Stimulated activated naive B cell treated with anti-CD40 and anti-IgM and Interleukin-4, amounts not matched to agents 10 μg/mL and 1 μg/mL and 100 μg/mL, for 72 hours (primary cell): ENCODE measurements around the gene XIAP.

ENCODE experiments used
- ATAC-seq, 2 donors: fragments of 150-1000 bp; cut with Tn5 transposase; replicated peaks; 2 replicates each; pipeline ENCODE4 v1.10.0; 2021; ENCODE audit warnings: moderate library complexity in 1 of 2
- DNase-seq: peaks from one replicate; pipeline ENCODE4 v3.0.0; 2021
- H3K27ac Mint-ChIP-seq: one replicate; pipeline ENCODE4 v1.8.0; 2022; ENCODE audit warnings: mild to moderate bottlenecking, mixed read lengths
- H3K27me3 Mint-ChIP-seq, 2 donors: one replicate each; pipeline ENCODE4 v1.8.0; 2022; ENCODE audit warnings: mixed read lengths in 2 of 2
- H3K36me3 Mint-ChIP-seq, 2 donors: one replicate each; pipeline ENCODE4 v1.8.0; 2022; ENCODE audit warnings: mixed read lengths in 2 of 2, mild to moderate bottlenecking in 1 of 2
- H3K4me1 Mint-ChIP-seq, 2 donors: one replicate each; pipeline ENCODE4 v1.8.0; 2022; ENCODE audit warnings: mixed read lengths in 2 of 2, mild to moderate bottlenecking in 1 of 2
- H3K4me3 Mint-ChIP-seq, 2 donors: one replicate each; pipeline ENCODE4 v1.8.0; 2022; ENCODE audit warnings: mild to moderate bottlenecking in 2 of 2, mixed read lengths in 2 of 2, moderate library complexity in 1 of 2
- H3K9me3 Mint-ChIP-seq, 2 donors: one replicate each; pipeline ENCODE4 v1.8.0; 2022; ENCODE audit warnings: mixed read lengths in 2 of 2, mild to moderate bottlenecking in 1 of 2

The XIAP gene

GRCh38 chrX:123959281-123960063 lies 99.6 kb downstream of the XIAP start:
- Mint-ChIP-seq H3K4me1 (peaks cover 3 to 8% of the 10 kb centered on the region in 2 donors), H3K36me3 (peaks cover 12 to 15% of the 10 kb centered on the region in 2 donors), H3K27ac (peak overlapping the region; percentile 100), H3K9me3 (no peaks in the 10 kb centered on the region), H3K27me3 (no peaks in the 10 kb centered on the region), H3K4me3 (peak overlapping the region; percentile 94 to 99)
- ATAC-seq = peak; percentile 1 to 3
- DNase-seq = no peak

GRCh38 chrX:123960956-123961267 lies 101.1 kb downstream of the XIAP start:
- Mint-ChIP-seq H3K9me3 (no peaks in the 10 kb centered on the region), H3K27me3 (no peaks in the 10 kb centered on the region), H3K27ac (peak overlapping the region; percentile 100), H3K4me1 (peaks cover 3 to 13% of the 10 kb centered on the region in 2 donors), H3K4me3 (peak overlapping the region; percentile 94 to 99), H3K36me3 (peaks cover 13 to 15% of the 10 kb centered on the region in 2 donors)
- DNase-seq (no peak), ATAC-seq (no peak)

- Mint-ChIP-seq H3K36me3 (peaks cover 14 to 16% of the 10 kb centered on the region in 2 donors), H3K9me3 (no peaks in the 10 kb centered on the region), H3K4me1 (peaks cover 3 to 13% of the 10 kb centered on the region in 2 donors), H3K27ac (peak within 1 kb of the TSS; percentile 100), H3K4me3 (peak within 1 kb of the TSS; percentile 94 to 99), H3K27me3 (no peaks in the 10 kb centered on the region)
- ATAC-seq (peak; percentile 13 to 26), DNase-seq (peak; percentile 42)
Measured at GRCh38 chrX:123961268-123962005, 101.6 kb downstream of the XIAP start, which contains the start of gene STAG2. TSS of gene STAG2 (plus strand) at chrX:123961706. CDS start at chrX:124022628, 60,922 bp downstream.

- peak overlapping the region; percentile 100 for H3K27ac Mint-ChIP-seq
- ATAC-seq = peak; percentile 4 to 7
- no peak for DNase-seq
- peaks cover 14 to 19% of the 10 kb centered on the region in 2 donors for H3K36me3 Mint-ChIP-seq
- H3K4me1 Mint-ChIP-seq = peaks cover 5 to 13% of the 10 kb centered on the region in 2 donors
- no peaks in the 10 kb centered on the region for H3K27me3 Mint-ChIP-seq
- no peaks in the 10 kb centered on the region for H3K9me3 Mint-ChIP-seq
- H3K4me3 Mint-ChIP-seq = peak overlapping the region; percentile 94 to 99
Measured at GRCh38 chrX:123962006-123962467, 102.2 kb downstream of the XIAP start.

GRCh38 chrX:123962794-123963373 lies 103.0 kb downstream of the XIAP start:
- H3K27me3 Mint-ChIP-seq = no peaks in the 10 kb centered on the region
- no peaks in the 10 kb centered on the region for H3K9me3 Mint-ChIP-seq
- peak; percentile 69 to 70 for ATAC-seq
- H3K4me1 Mint-ChIP-seq = peaks cover 7 to 15% of the 10 kb centered on the region in 2 donors
- peak overlapping the region; percentile 100 for H3K27ac Mint-ChIP-seq
- H3K4me3 Mint-ChIP-seq = peak overlapping the region; percentile 94 to 99
- H3K36me3 Mint-ChIP-seq = peaks cover 14 to 19% of the 10 kb centered on the region in 2 donors
- peak; percentile 75 for DNase-seq
